GM12892 (cell line): ENCODE results near the gene FMN2.

Source experiments
- POLR2A ChIP-seq: IDR thresholded peaks from 2 replicates; pipeline ENCODE4 v1.6.1; 2011; ENCODE audit warnings: low read depth, low read length, control low read depth
- POLR2AphosphoS5 ChIP-seq: IDR thresholded peaks from 2 replicates; pipeline ENCODE4 v1.6.1; 2011; ENCODE audit warnings: low read depth, low read length, control low read depth

GRCh38 chr1:240295811-240296210 lies 204.1 kb downstream of the FMN2 start:
- TF ChIP-seq POLR2A: no peak
- TF ChIP-seq POLR2AphosphoS5: no peak
